Fibroblast of lung (primary cell): Measurements from ENCODE around the gene CCDC85C.

ENCODE experiments used
- CTCF ChIP-seq, 2 donors: IDR thresholded peaks in 1 of 2; conservative IDR thresholded peaks in 1 of 2; 1 replicate in 1 of 2; 2 replicates in 1 of 2; pipeline ENCODE4 v1.5.1; 2011 to 2012; ENCODE audit warnings: low read length in 2 of 2, control low read depth in 1 of 2, inconsistent platforms in 1 of 2, low read depth in 1 of 2, mild to moderate bottlenecking in 1 of 2
- EZH2 ChIP-seq: IDR thresholded peaks from 2 replicates; pipeline ENCODE4 v1.5.1; 2012; ENCODE audit warnings: low read length, control low read depth, mild to moderate bottlenecking; ENCODE audit errors: missing control alignments

- TF ChIP-seq CTCF (conservative IDR thresholded peaks at IDR 0.05 in 1 of 2, IDR thresholded peaks at IDR 0.05 in 1 of 2; ENCODE audit: low read depth in 1 of 2, low read length in 2 of 2) (peak in 1 of 2 donors; percentile 4), EZH2 (no peak)
These were observed 128.8 kb downstream of the CCDC85C start for GRCh38 chr14:99475179-99475578.
